Choroid plexus epithelial cell (primary cell): ENCODE data around the gene ANGPTL2.

Experiments used
- DNase-seq: peaks from one replicate; pipeline ENCODE4 v3.0.0-alpha.2; 2010; ENCODE audit warnings: low read depth
- H3K4me3 ChIP-seq: 2 replicates; pipeline ENCODE4 v1.5.1; 2011; ENCODE audit warnings: low read depth, mild to moderate bottlenecking, control low read depth, low read length, moderate library complexity
- CTCF ChIP-seq: conservative IDR thresholded peaks from 2 replicates; pipeline ENCODE4 v1.5.1; 2011; ENCODE audit warnings: low read depth, mild to moderate bottlenecking, control low read depth, inconsistent platforms, low read length, moderate library complexity

The ANGPTL2 gene

GRCh38 chr9:127167560-127168326 lies 45.3 kb upstream of the ANGPTL2 start:
- H3K4me3 ChIP-seq: no peak overlapping the region
- TF ChIP-seq CTCF: no peak
- DNase-seq: no peak

GRCh38 chr9:127166651-127167524 lies 44.5 kb upstream of the ANGPTL2 start:
- H3K4me3 ChIP-seq: no peak overlapping the region
- DNase-seq: no peak
- no peak for TF ChIP-seq CTCF

- no peak overlapping the region for H3K4me3 ChIP-seq
- no peak for TF ChIP-seq CTCF
- no peak for DNase-seq
Measured at GRCh38 chr9:127166111-127166510, 43.7 kb upstream of the ANGPTL2 start.

- H3K4me3 ChIP-seq: no peak overlapping the region
- no peak for TF ChIP-seq CTCF
- no peak for DNase-seq
Measured at GRCh38 chr9:127165116-127165515, 42.7 kb upstream of the ANGPTL2 start.

GRCh38 chr9:127163409-127163808 lies 41.0 kb upstream of the ANGPTL2 start:
- no peak for TF ChIP-seq CTCF
- H3K4me3 ChIP-seq: no peak overlapping the region
- peak; percentile 83 for DNase-seq

GRCh38 chr9:127162864-127163365 lies 40.5 kb upstream of the ANGPTL2 start:
- no peak overlapping the region for H3K4me3 ChIP-seq
- TF ChIP-seq CTCF: no peak
- no peak for DNase-seq
